MV-4-11 (cell line): ENCODE data around the gene HEATR5A.
"Not testable (repeated sequence)": the region's sequence is repeated elsewhere in the genome, so short reads cannot be mapped to it uniquely, and the experiment has no call there.

ENCODE experiments used
- DNase-seq: peaks from one replicate; lab custom pipeline; 2025; lab: John Stamatoyannopoulos, UW

The HEATR5A gene

GRCh38 chr14:31388687-31389413, 31.5 kb downstream of the HEATR5A start:
- DNase-seq, result no peak

GRCh38 chr14:31387091-31387490, 33.3 kb downstream of the HEATR5A start:
- DNase-seq, result no peak

DNA sequence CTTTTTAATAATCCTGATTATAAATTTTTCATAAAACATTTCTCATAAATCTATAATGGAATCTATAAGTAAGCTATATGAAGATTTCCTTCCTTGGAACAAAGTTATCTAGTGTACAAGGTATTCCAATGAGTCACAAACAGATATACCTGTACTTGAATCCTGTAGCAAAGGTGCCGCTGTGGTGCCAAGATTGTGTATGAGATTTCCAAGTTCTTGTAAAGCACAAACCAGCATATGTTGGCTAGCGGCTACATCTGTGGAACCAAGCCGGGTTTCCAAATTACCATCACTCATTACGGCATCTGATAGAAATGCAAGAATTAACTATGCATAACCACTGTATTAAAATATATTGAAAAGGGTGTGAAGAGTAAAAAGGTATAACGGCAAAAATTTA, 34.1 kb downstream of the HEATR5A start:
- DNase-seq, result no peak

DNA sequence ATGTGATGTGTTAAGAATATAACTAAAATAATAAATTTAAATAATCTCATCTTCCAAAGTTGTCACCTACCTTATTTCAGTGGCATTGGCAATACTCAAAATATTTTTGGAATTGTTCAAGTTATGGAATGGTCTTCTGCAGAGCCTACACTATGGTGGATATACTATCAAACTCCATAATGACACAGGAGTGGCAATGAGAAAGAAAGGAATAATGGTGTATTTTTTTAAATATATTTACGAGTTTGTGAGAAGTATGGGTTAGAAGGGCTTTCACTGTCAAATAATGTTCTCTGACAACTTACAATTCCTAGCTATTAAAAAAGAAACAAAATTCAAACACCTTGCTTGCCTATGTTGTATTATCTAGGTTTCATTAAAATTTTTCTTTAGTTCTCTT, 38.1 kb downstream of the HEATR5A start:
- DNase-seq, result no peak

DNA sequence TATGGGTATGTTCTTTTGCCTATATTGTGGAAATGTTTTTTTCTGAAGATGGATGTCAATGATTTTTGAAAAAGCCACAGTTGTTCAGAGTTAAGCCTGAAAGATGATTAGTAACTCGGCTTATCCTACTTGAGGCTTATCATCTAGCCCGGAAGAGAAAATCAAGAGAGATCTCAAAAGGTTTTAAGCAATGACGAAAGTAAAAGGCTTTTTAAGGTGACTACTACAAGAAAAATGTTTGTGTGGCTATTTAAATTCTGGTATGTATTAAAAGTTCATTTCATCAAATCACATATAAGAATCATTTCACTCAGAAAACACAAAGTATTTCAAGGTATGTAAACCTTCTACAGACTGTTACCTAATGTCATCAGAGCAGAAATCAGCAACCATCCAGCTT, 40.2 kb downstream of the HEATR5A start:
- no peak for DNase-seq

DNA sequence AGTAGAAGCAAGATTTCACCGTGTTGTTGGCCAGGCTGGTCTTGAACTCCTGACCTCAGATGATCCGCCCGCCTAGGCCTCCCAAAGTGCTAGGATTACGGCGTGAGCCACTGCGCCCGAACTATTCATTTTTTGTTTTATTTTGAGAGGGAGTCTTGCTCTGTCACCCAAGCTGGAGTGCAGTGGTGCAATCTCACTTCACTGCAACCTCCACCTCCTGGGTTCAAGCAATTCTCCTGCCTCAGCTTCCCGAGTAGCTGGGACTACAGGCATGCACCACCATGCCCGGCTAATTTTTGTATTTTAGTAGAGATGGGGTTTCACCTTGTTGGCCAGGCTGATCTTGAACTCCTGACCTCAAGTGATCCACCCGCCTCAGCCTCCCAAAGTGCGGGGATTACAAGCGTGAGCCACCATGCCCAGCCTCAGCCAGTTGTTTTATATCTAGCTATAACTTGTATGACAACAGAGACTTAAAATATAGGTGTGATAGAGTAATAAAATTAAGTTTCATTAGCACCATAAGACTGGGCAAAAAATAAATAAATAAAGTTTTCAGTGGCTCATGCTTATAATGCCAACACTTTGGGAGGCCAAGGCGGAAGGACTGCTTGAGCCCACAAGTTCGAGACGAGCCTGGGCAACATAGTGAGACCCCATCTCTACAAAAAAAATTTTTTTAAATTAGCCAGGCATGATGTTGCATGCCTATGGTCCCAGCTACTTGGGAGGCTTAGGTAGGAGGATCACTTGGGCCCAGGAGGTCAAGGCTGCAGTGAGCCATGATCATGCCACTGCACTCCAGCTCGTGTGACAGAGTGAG, 41.0 kb downstream of the HEATR5A start:
- DNase-seq, result not testable (repeated sequence)

DNA sequence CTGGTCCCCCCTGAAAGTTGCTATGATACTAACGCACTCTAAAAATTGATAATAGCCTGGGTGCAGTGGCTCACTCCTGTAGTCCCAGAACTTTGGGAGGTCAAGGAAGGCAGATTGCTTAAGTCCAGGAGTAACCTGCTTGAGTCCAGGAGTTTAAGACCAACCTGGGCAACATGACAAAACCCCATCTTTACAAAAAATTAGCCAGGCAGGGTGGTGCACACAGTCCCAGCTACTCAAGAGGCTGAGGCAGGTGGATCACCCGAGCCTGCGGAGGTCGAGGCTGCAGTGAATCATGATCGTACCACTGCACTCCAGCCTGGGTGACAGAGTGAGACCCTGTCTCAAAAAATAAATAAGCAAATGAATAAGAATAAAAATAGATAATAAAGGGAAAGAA, 42.9 kb downstream of the HEATR5A start:
- DNase-seq, result no peak

DNA sequence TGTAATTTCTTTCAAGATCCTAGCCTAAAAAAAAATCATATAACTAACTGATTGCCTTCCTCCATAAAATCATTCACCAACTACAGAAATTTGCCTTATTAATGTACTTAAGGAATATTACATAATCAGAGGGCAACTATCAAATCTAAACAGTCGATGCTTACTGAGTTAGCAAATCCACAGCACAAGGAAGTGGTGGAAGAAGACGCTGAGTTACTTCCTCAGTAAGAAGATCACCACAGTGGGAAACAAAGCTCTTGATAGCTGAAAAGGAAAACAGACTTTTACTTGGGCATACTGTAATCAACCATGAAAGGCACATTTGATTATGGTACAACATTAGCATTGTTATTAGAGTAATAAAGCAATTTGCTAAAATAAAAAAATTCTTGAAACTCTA, 48.7 kb downstream of the HEATR5A start:
- peak; percentile 74 for DNase-seq

- DNase-seq, result no peak
These were observed 56.8 kb downstream of the HEATR5A start for GRCh38 chr14:31363331-31364073.

DNA sequence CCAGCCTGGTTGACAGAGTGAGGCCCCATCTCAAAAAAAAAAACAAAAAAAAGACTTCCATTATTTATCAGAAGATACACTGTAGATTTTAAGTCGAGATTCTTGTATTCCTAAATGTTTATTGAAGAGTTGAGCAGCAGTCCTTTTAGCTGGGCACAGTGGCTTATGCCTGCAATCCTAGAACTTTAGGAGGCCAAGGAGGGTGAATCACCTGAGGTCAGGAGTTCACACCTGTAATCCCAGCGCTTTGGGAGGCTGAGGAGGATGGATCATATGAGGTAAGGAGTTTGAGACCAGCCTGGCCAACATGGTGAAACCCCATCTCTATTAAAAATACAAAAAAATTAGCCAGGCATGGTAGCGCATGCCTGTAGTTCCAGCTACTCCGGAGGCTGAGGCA, 57.6 kb downstream of the HEATR5A start:
- DNase-seq, result no peak

GRCh38 chr14:31361761-31362160, 58.6 kb downstream of the HEATR5A start:
- DNase-seq, result not testable (repeated sequence)

GRCh38 chr14:31360919-31361662, 59.3 kb downstream of the HEATR5A start:
- DNase-seq, result no peak

DNA sequence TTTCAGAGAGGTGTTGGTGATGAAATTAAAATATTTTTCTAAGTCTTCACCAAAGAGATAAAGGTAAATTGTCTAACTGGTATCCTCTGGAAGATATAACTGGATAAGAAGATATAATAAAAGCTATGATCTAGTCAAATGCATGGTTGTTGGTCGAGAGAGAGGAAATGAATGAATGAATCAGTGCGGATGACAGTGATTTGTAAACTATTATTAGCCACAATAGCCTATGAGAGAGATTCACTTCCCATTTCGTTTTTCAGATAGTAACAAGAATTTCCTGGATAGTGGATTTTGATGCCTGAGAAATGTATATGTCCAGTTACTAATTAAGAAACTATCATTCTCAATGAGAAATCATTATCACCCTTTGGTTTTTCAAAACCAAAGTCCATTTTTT, 63.1 kb downstream of the HEATR5A start:
- DNase-seq, result peak; percentile 3

GRCh38 chr14:31346097-31346496, 74.3 kb downstream of the HEATR5A start:
- no peak for DNase-seq

GRCh38 chr14:31341280-31341679, 79.1 kb downstream of the HEATR5A start:
- DNase-seq, result no peak

DNA sequence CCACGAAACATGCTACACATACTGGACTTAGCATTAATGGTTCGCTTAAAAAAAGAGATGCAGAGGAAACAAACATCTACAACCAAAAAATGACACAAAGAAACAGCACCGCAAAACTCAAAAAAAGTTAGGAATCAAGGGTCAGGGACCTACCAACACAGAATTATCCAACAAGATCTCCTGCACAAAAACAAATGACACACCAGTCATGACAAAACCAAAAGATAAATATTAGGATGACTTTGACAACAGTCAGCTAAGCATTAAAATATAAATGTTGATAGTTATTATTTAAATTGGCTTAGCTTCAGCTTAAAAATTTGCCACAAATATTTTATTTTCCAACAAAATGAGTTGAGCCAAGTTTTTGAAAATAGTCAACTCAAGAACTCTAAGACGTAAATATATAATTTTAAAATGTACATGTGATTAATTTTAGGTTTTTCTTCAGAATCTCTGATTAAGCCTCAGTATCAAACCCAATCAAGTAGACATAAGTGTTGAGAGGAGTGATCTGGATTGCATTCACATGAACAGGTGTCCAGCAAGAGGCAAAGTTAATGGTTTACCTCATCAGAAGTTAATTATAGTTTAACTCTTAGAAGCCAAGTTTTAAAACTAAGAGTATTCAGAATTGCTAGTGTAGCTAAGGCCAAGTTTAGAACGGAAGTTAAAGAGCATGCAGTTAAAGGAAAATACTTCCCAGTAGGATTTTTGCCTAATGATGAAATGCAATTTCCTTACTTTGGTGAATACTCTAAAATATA, 79.9 kb downstream of the HEATR5A start:
- no peak for DNase-seq

DNA sequence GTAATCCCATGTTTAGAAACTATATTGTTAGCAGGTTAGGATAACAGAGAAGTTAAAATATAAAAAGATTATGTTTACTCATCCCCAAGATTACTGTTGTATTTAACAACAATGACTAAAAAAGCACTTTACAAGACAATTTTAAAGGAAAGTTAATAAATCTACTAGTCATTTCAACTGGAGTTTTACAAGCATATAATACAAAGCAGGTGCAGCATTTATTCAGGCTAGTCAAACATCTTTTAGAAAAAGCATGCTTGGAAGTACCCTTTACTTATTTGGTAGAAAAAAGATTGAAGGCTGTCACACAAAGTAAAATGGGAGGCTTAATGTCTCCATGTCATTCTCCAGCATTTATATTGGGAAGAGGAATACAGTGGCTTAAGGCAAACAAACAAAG, 80.6 kb downstream of the HEATR5A start:
- DNase-seq, result no peak

DNA sequence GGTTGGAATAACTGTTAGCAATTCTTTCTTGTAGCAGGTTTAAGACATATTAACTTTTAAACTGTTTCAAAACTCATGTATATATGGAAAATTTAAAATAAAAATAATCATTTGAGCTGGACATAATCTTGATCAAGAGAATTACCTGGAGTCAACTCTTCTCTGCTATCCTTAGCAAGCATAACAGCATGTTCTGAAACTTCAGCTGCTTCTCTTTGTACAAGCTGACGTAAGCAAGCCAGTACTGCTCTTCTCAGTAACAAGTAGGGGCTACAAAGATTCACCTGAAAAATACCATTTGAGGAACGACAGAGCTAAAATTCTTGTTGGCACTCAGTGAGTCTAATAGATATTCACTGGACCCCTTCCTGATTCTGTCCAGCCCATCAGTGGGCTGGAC, 83.0 kb downstream of the HEATR5A start:
- no peak for DNase-seq

DNA sequence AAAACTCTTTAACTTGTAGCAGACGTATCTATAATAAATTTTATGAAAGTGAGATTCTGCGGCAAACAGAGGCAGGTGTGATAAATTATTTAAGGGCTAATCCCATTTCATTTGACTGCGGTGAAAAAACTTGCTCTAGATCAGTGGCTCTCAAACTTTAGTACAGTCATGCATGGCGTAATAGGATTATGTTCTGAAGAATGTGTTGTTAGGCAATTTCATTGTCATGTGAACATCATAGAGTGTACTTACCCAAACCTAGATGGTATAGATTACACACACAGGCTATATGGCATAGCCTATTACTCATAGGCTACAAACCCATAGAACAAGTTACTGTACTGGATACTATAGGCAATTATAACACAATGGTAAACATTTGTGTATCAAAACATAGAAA, 83.7 kb downstream of the HEATR5A start:
- DNase-seq, result peak; percentile 89

GRCh38 chr14:31331395-31331794, 89.0 kb downstream of the HEATR5A start:
- DNase-seq, result not testable (repeated sequence)

DNA sequence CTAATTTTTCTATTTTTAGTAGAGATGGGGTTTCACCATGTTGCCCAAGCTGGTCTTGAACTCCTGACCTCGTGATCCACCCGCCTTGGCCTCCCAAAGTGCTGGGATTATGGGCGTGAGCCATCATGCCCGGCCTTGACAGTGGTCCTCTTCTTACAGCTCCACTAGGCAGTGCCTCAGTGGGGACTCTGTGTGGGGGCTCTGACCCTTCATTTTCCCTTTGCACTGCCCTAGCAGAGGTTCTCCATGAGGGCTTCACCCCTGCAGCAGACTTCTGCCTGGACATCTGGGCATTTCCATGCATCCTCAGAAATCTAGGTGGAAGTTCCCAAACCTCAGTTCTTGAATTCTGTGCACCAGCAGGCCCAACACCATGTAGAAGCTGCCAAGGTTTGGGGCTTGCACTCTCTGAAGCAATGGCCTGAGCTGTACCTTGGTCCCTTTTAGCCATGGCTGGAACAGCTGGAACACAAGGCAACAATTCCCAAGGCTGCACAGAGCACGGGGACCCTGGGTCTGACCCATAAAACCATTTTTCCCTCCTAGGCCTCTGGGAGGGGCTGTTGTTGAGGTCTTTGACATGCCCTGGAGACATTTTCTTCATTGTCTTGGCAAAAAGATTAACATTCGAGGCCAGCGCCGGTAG, 90.4 kb downstream of the HEATR5A start:
- DNase-seq, result not testable (repeated sequence)
